ENCODE measurements around the gene SP140.

The SP140 gene

DNA sequence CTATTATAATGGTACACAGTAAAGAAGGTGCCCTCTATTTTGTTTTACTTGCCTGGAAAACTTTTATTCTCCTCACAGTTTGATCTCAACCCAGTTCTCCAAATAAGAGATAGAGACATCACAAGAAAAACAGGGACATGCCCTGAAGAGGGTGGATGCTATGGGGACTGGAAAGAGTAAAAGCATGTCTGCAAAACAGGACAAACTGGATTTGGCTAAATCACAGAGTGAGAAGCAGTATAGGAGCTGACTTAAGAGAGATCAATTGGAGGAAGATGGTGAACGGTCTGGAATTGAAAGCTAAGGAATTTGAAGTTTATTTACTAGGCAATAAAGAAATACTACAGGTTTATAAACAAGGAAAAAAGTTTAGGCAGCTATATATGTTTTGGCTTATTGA, 134.5 kb downstream of the SP140 start:
- H3K36me3 ChIP-seq (ENCODE audit: control insufficient read depth, low read depth, low read length), result no peaks in the 10 kb centered on the region
- H3K9me3 ChIP-seq (ENCODE audit: control insufficient read depth, low read depth, low read length), result no peaks in the 10 kb centered on the region
- no peak overlapping the region for H3K27ac ChIP-seq (ENCODE audit: low read length)
- no peaks in the 10 kb centered on the region for H3K27me3 ChIP-seq (ENCODE audit: control insufficient read depth, insufficient read depth, low read length)
- no peak overlapping the region for H3K9ac ChIP-seq (ENCODE audit: low read length)
- no peaks in the 10 kb centered on the region for H3K4me1 ChIP-seq (ENCODE audit: control insufficient read depth, low read depth, low read length)
- no peak overlapping the region for H3K4me3 ChIP-seq (ENCODE audit: low read length)

DNA sequence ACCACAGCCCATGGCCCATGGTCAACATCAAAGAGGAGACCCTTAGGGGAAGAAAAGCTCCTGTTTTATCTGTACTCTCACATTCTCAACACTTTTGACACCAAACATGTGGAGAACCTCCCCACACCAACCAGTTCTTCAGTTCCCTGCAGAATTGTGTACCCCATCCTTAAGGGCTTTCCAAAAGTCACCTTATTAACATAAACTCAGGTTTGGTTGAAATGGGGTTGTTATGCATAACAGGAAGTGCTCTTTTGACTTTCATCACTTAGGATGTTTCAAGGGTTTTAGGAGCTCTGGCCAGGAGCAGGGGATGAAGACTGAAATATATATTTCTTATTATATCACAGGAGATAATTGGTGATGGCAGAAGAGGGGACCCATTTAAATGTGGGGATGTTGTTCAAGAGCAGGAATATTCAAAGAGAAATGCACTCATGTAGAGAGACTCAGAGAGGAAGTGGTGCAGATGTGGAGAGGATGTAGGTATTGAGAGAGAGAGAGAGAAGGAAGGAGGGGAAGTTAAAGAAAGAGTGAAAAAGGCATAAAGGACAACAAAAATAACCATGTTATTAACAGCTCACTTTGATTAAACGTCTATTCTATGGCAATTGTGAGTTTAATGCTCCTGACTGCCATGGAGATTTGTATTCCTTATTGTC, 136.6 kb downstream of the SP140 start:
- H3K36me3 ChIP-seq (ENCODE audit: control insufficient read depth, low read depth, low read length), result no peaks in the 10 kb centered on the region
- no peaks in the 10 kb centered on the region for H3K27me3 ChIP-seq (ENCODE audit: control insufficient read depth, insufficient read depth, low read length)
- no peak overlapping the region for H3K4me3 ChIP-seq (ENCODE audit: low read length)
- no peaks in the 10 kb centered on the region for H3K9me3 ChIP-seq (ENCODE audit: control insufficient read depth, low read depth, low read length)
- no peak overlapping the region for H3K27ac ChIP-seq (ENCODE audit: low read length)
- H3K4me1 ChIP-seq (ENCODE audit: control insufficient read depth, low read depth, low read length), result no peaks in the 10 kb centered on the region
- no peak overlapping the region for H3K9ac ChIP-seq (ENCODE audit: low read length)

Data from iPS-18a (cell line).